K562 (cell line): ENCODE results near the gene TTC8. TPM values are rescaled to one million over a fixed set of nuclear protein-coding genes. Genes with fewer than 3 reads are reported as not detected.

Experiments used
- COPS2 ChIP-seq: fragments of 450-650 bp; conservative IDR thresholded peaks from 2 replicates; pipeline ENCODE4 v1.6.1; 2016; ENCODE audit warnings: mild to moderate bottlenecking, moderate library complexity
- EZH2 ChIP-seq: IDR thresholded peaks from 2 replicates; pipeline ENCODE4 v1.6.1; 2012; ENCODE audit warnings: low read depth, mild to moderate bottlenecking, inconsistent platforms, low read length, borderline replicate concordance
- MAX ChIP-seq: sonication (generic); formaldehyde crosslinking; IDR thresholded peaks from 2 replicates; pipeline ENCODE4 v1.9.0; 2022; ENCODE audit warnings: mild to moderate bottlenecking, missing genetic modification reagents
- MCM5 ChIP-seq: fragments of 450-650 bp; IDR thresholded peaks from 2 replicates; pipeline ENCODE4 v1.6.1; 2016; ENCODE audit warnings: low read depth
- NFATC3 ChIP-seq: fragments of 450-650 bp; IDR thresholded peaks from 2 replicates; pipeline ENCODE4 v1.6.1; 2017; ENCODE audit warnings: mild to moderate bottlenecking
- RFX1 ChIP-seq: fragments of 450-650 bp; IDR thresholded peaks from 2 replicates; pipeline ENCODE4 v1.6.1; 2016; ENCODE audit warnings: mild to moderate bottlenecking, moderate library complexity
- polyA plus RNA-seq, 8 experiments: library from polyadenylated mRNA; depleted of rRNA in 4 of 8; stranded (reverse) in 5 of 8; unstranded in 3 of 8; fragments of >200 nt; fragmentation: Nextera tagmentation in 2 of 8; fragmentation: Illumina TruSeq in 1 of 8; extraction: Ambion mirVana in 2 of 8; extraction: Trizol in 1 of 8; gene quantifications; 2 replicates each; pipeline versions ENCODE4 v1.2.1 to v1.2.3, GENCODE V29; 2011 to 2014; ENCODE audit warnings: inconsistent platforms in 1 of 8, missing spikeins in 1 of 8
- total RNA-seq, 7 experiments: library from RNA; depleted of rRNA in 6 of 7; stranded (reverse); fragments of >200 nt in 6 of 7; fragmentation: Illumina TruSeq in 2 of 7; extraction: Trizol in 2 of 7; gene quantifications; 2 replicates each; pipeline versions ENCODE4 v1.2.1 to v1.2.3, GENCODE V29; 2011 to 2021; ENCODE audit warnings: low replicate concordance in 1 of 7
- TF ChIP-seq, protein P1 (sequence below): fragments of 450-650 bp; IDR thresholded peaks from 2 replicates; pipeline ENCODE4 v1.6.1; 2016; ENCODE audit warnings: low read depth

TTC8 gene
- total and polyA plus RNA-seq, 9 of the 15 experiments (the other 6 are each of a cell fraction or from before 2014, with no cell fraction given): 7.3 to 22.7 (median 9.6) TPM

GRCh38 chr14:88824314-88825077, at the start of gene TTC8 (continued):
- TF ChIP-seq, protein P1, sequence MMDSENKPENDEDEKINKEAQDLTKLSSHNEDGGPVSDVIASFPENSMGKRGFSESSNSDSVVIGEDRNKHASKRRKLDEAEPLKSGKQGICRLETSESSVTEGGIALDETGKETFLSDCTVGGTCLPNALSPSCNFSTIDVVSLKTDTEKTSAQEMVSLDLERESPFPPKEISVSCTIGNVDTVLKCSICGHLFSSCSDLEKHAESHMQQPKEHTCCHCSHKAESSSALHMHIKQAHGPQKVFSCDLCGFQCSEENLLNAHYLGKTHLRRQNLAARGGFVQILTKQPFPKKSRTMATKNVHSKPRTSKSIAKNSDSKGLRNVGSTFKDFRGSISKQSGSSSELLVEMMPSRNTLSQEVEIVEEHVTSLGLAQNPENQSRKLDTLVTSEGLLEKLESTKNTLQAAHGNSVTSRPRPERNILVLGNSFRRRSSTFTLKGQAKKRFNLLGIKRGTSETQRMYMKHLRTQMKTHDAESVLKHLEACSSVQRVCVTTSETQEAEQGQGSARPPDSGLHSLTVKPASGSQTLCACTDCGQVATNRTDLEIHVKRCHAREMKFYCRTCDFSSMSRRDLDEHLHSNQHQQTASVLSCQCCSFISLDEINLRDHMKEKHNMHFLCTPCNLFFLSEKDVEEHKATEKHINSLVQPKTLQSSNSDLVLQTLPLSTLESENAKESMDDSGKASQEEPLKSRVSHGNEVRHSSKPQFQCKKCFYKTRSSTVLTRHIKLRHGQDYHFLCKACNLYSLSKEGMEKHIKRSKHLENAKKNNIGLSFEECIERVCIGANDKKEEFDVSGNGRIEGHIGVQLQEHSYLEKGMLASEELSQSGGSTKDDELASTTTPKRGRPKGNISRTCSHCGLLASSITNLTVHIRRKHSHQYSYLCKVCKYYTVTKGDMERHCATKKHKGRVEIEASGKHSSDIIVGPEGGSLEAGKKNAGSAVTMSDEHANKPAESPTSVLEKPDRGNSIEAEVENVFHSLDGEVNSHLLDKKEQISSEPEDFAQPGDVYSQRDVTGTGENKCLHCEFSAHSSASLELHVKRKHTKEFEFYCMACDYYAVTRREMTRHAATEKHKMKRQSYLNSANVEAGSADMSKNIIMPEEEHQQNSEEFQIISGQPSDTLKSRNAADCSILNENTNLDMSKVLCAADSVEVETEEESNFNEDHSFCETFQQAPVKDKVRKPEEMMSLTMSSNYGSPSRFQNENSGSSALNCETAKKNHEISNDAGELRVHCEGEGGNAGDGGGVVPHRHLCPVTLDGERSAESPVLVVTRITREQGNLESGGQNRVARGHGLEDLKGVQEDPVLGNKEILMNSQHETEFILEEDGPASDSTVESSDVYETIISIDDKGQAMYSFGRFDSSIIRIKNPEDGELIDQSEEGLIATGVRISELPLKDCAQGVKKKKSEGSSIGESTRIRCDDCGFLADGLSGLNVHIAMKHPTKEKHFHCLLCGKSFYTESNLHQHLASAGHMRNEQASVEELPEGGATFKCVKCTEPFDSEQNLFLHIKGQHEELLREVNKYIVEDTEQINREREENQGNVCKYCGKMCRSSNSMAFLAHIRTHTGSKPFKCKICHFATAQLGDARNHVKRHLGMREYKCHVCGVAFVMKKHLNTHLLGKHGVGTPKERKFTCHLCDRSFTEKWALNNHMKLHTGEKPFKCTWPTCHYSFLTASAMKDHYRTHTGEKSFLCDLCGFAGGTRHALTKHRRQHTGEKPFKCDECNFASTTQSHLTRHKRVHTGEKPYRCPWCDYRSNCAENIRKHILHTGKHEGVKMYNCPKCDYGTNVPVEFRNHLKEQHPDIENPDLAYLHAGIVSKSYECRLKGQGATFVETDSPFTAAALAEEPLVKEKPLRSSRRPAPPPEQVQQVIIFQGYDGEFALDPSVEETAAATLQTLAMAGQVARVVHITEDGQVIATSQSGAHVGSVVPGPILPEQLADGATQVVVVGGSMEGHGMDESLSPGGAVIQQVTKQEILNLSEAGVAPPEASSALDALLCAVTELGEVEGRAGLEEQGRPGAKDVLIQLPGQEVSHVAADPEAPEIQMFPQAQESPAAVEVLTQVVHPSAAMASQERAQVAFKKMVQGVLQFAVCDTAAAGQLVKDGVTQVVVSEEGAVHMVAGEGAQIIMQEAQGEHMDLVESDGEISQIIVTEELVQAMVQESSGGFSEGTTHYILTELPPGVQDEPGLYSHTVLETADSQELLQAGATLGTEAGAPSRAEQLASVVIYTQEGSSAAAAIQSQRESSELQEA: no peak
- TF ChIP-seq NFATC3: no peak
- TF ChIP-seq COPS2: no peak
- no peak for TF ChIP-seq EZH2
- 0 out of 2 replicates have a peak, but pooled peaks have one; percentile 25 for TF ChIP-seq MAX (CRISPR knock-in tag)
- no peak for TF ChIP-seq MCM5
- peak; percentile 92 for TF ChIP-seq RFX1
